Skin epidermis (tissue), 12 donors: ENCODE results near the gene DND1.
"Not testable (repeated sequence)": the region's sequence is repeated elsewhere in the genome, so short reads cannot be mapped to it uniquely, and the experiment has no call there.

Source experiments
- H3K27ac ChIP-seq, 21 experiments: fragments of 200-600 bp; sonication (generic) in 11 of 21; one replicate each; pipeline ENCODE4 v1.5.0; 2020; ENCODE audit warnings: mild to moderate bottlenecking in 3 of 21, inconsistent platforms in 2 of 21, moderate library complexity in 2 of 21
- H3K4me3 ChIP-seq, 7 experiments: fragments of 200-600 bp; sonication (generic) in 2 of 7; one replicate each; pipeline ENCODE4 v1.5.0; 2020; ENCODE audit warnings: inconsistent platforms in 2 of 7, mild to moderate bottlenecking in 2 of 7, moderate library complexity in 1 of 7

Gene DND1

GRCh38 chr5:140674211-140674610 is 835 bp upstream of the DND1 start:
- Histone ChIP-seq H3K27ac (no peak overlapping the region), H3K4me3 (no peak overlapping the region)

GRCh38 chr5:140672455-140673186 is 755 bp downstream of the DND1 start:
- no peak overlapping the region for H3K27ac ChIP-seq
- peak overlapping the region in 1 of 7 experiments; percentile 10 for H3K4me3 ChIP-seq

- H3K4me3 ChIP-seq = no peak overlapping the region
- no peak overlapping the region for H3K27ac ChIP-seq
Measured at GRCh38 chr5:140671472-140672125, 1.8 kb downstream of the DND1 start.

GRCh38 chr5:140671035-140671434 is 2.3 kb downstream of the DND1 start:
- H3K27ac ChIP-seq, H3K4me3 ChIP-seq: not testable (repeated sequence)

GRCh38 chr5:140664359-140665119 is 8.8 kb downstream of the DND1 start, which contains the start of gene WDR55:
Gene WDR55, plus strand, starts transcription at chr5:140664904. Its CDS starts 9 bp downstream, at chr5:140664913.
- peak within 1 kb of the TSS; percentile 62 to 97 (median 89) for H3K27ac ChIP-seq
- H3K4me3 ChIP-seq = peak within 1 kb of the TSS; percentile 68 to 98 (median 94)

- peak overlapping the region; percentile 68 to 98 (median 94) for H3K4me3 ChIP-seq
- peak overlapping the region; percentile 62 to 97 (median 89) for H3K27ac ChIP-seq
Measured at GRCh38 chr5:140664030-140664358, 9.4 kb downstream of the DND1 start.

GRCh38 chr5:140660371-140660770 is 13.0 kb downstream of the DND1 start:
- not testable (repeated sequence) for H3K27ac ChIP-seq, H3K4me3 ChIP-seq

GRCh38 chr5:140658870-140659269 is 14.5 kb downstream of the DND1 start:
- Histone ChIP-seq H3K27ac (no peak overlapping the region), H3K4me3 (no peak overlapping the region)

- Histone ChIP-seq H3K27ac (peak overlapping the region in 20 of 21 experiments; percentile 72 to 88 (median 84)), H3K4me3 (peak overlapping the region; percentile 70 to 93 (median 89))
Measured at GRCh38 chr5:140647042-140647419, 26.3 kb downstream of the DND1 start.

GRCh38 chr5:140642718-140643117 is 30.7 kb downstream of the DND1 start:
- H3K4me3 ChIP-seq = no peak overlapping the region
- no peak overlapping the region for H3K27ac ChIP-seq

- Histone ChIP-seq H3K4me3 (no peak overlapping the region), H3K27ac (no peak overlapping the region)
Measured at GRCh38 chr5:140641716-140642115, 31.7 kb downstream of the DND1 start.

- Histone ChIP-seq H3K4me3 (peak within 1 kb of the TSS; percentile 45 to 87 (median 62)), H3K27ac (peak within 1 kb of the TSS; percentile 69 to 97 (median 90))
Measured at GRCh38 chr5:140639148-140639981, 34.0 kb downstream of the DND1 start, which contains the start of gene TMCO6. Gene TMCO6, plus strand, starts transcription at chr5:140639451. Its CDS starts 77 bp downstream, at chr5:140639528.

- Histone ChIP-seq H3K4me3 (peak overlapping the region; percentile 45 to 87 (median 62)), H3K27ac (peak overlapping the region in 19 of 21 experiments; percentile 76 to 97 (median 90))
Measured at GRCh38 chr5:140638898-140639147, 34.6 kb downstream of the DND1 start.

- H3K27ac ChIP-seq = no peak overlapping the region
- H3K4me3 ChIP-seq = no peak overlapping the region
Measured at GRCh38 chr5:140637371-140638100, 35.8 kb downstream of the DND1 start.

GRCh38 chr5:140635291-140636257 is 37.8 kb downstream of the DND1 start:
- H3K27ac ChIP-seq = peak overlapping the region in 1 of 21 experiments; percentile 10
- H3K4me3 ChIP-seq = no peak overlapping the region

- H3K4me3 ChIP-seq = no peak overlapping the region
- H3K27ac ChIP-seq = peak overlapping the region in 3 of 21 experiments; percentile 12 to 86 (median 74)
Measured at GRCh38 chr5:140634103-140634502, 39.3 kb downstream of the DND1 start.

GRCh38 chr5:140633501-140633900 is 39.9 kb downstream of the DND1 start:
- peak overlapping the region in 3 of 7 experiments; percentile 34 to 41 (median 35) for H3K4me3 ChIP-seq
- H3K27ac ChIP-seq = peak overlapping the region in 12 of 21 experiments; percentile 18 to 86 (median 74)

- Histone ChIP-seq H3K27ac (peak within 1 kb of the TSS; percentile 18 to 86 (median 74)), H3K4me3 (peak within 1 kb of the TSS; percentile 27 to 41 (median 35))
Measured at GRCh38 chr5:140633021-140633471, 40.3 kb downstream of the DND1 start, which contains the start of gene CD14. Gene CD14, minus strand, starts transcription at chr5:140633175. Its CDS starts 104 bp downstream, at chr5:140633071.
